Upper lobe of left lung (tissue), 6 donors: ENCODE measurements around the gene PRM3. TPM values are rescaled to one million over a fixed set of nuclear protein-coding genes. Genes with fewer than 3 reads are reported as not detected.

Experiments used
- ATAC-seq, 2 donors: fragments of 200-7000 bp; cut with Tn5 transposase; one replicate each; pipeline ENCODE4 v1.9.1; 2022; ENCODE audit warnings: mild to moderate bottlenecking in 2 of 2, moderate library complexity in 2 of 2; ENCODE audit not compliant: low FRiP score in 2 of 2
- DNase-seq, 2 donors: peaks; one replicate each; pipeline ENCODE4 v3.0.0-alpha.2; 2019 to 2020
- H3K27ac ChIP-seq, 4 donors: fragments of 200-600 bp; sonication (generic); one replicate each; pipeline ENCODE4 v1.5.1; 2016 to 2019
- H3K27me3 ChIP-seq, 4 donors: fragments of 200-600 bp; sonication (generic); one replicate each; pipeline ENCODE4 v1.5.1; 2017 to 2019
- H3K36me3 ChIP-seq, 4 donors: fragments of 200-600 bp; sonication (generic); one replicate each; pipeline ENCODE4 v1.5.1; 2016 to 2019
- H3K4me1 ChIP-seq, 4 donors: fragments of 200-600 bp; sonication (generic); one replicate each; pipeline ENCODE4 v1.5.1; 2018 to 2019
- H3K4me3 ChIP-seq, 4 donors: fragments of 200-600 bp; sonication (generic); one replicate each; pipeline ENCODE4 v1.5.1; 2017 to 2019; ENCODE audit warnings: mild to moderate bottlenecking in 2 of 4, moderate library complexity in 1 of 4
- H3K9me3 ChIP-seq, 4 donors: fragments of 200-600 bp; sonication (generic); one replicate each; pipeline ENCODE4 v1.5.1; 2018 to 2019
- CTCF ChIP-seq, 6 experiments: fragments of 450-650 bp in 4 of 6; fragments of 200-600 bp in 2 of 6; sonication (generic) in 2 of 6; IDR thresholded peaks; one replicate each; pipeline ENCODE4 v1.5.1; 2016 to 2019; ENCODE audit warnings: antibody characterized with exemption in 6 of 6
- EP300 ChIP-seq, 4 donors: sonication (generic); formaldehyde crosslinking; IDR thresholded peaks; one replicate each; pipeline ENCODE4 v1.5.1; 2017; ENCODE audit warnings: antibody characterized with exemption in 4 of 4, control low read depth in 2 of 4
- POLR2A ChIP-seq, 4 donors: fragments of 450-650 bp; IDR thresholded peaks; one replicate each; pipeline ENCODE4 v1.5.1; 2016 to 2017; ENCODE audit warnings: antibody characterized with exemption in 4 of 4, mild to moderate bottlenecking in 2 of 4
- POLR2AphosphoS5 ChIP-seq, 2 donors: sonication (generic); formaldehyde crosslinking; IDR thresholded peaks; one replicate each; pipeline ENCODE4 v1.5.1; 2017; ENCODE audit warnings: antibody characterized with exemption in 2 of 2
- WGBS, 2 donors: methylation state at CpG; one replicate each; pipeline ENCODE4 v1.1.5; 2017 to 2018; 5-methylcytosine and 5-hydroxymethylcytosine counted together
- total RNA-seq, 6 donors: library from RNA; depleted of rRNA in 4 of 6; stranded (reverse); fragments of >200 nt in 4 of 6; gene quantifications; one replicate each; pipeline versions ENCODE4 v1.1.0 to v1.2.1, GENCODE V29; 2016 to 2021
- donor health status: DM: no; HTN: no; CAD: no; lungs with moderate emphysema.
- donor health status: DM: no; HTN: yes; CAD: no; lungs with severe emphysema.

PRM3 gene
- total RNA-seq, 6 donors from 2014 or later, result not detected

GRCh38 chr16:11307639-11308492 lies 34.4 kb upstream of the PRM3 start:
- no peaks in the 10 kb centered on the region for H3K36me3 ChIP-seq
- no peaks in the 10 kb centered on the region for H3K9me3 ChIP-seq
- no peak for TF ChIP-seq EP300 (IDR thresholded peaks at IDR 0.05)
- no peak for TF ChIP-seq POLR2A (IDR thresholded peaks at IDR 0.05)
- no peaks in the 10 kb centered on the region for H3K27me3 ChIP-seq
- H3K27ac ChIP-seq, result peak overlapping the region; percentile 78 to 93 (median 84)
- ATAC-seq (no peak), DNase-seq (peak; percentile 46 to 72)
- WGBS, 2 donors, result 73 to 74% methylated on average over 12 to 21 of the region's 21 CpGs
- H3K4me3 ChIP-seq, result no peak overlapping the region
- H3K4me1 ChIP-seq, result peaks cover 37 to 68% (median 44%) of the 10 kb centered on the region in 4 donors

GRCh38 chr16:11306997-11307638 lies 33.7 kb upstream of the PRM3 start:
- H3K27ac ChIP-seq, result peak overlapping the region; percentile 78 to 93 (median 84)
- TF ChIP-seq EP300 (IDR thresholded peaks at IDR 0.05) (peak in 2 of 4 donors; percentile 19 to 86), POLR2AphosphoS5 (IDR thresholded peaks at IDR 0.05) (peak; percentile 16 to 48), CTCF (IDR thresholded peaks at IDR 0.05) (no peak)
- H3K4me3 ChIP-seq, result no peak overlapping the region
- 53 to 61% methylated on average over 7 of the region's 7 CpGs for WGBS, 2 donors
- DNase-seq, result peak in 1 of 2 donors; percentile 76
- no peaks in the 10 kb centered on the region for H3K27me3 ChIP-seq
- H3K4me1 ChIP-seq, result peaks cover 29 to 60% (median 40%) of the 10 kb centered on the region in 4 donors
- H3K36me3 ChIP-seq, result no peaks in the 10 kb centered on the region
- H3K9me3 ChIP-seq, result no peaks in the 10 kb centered on the region
- peak; percentile 40 to 70 for ATAC-seq

- WGBS, 2 donors, result 85 to 93% methylated on average over 8 of the region's 8 CpGs
- no peak for TF ChIP-seq EP300 (IDR thresholded peaks at IDR 0.05)
- no peak for TF ChIP-seq POLR2A (IDR thresholded peaks at IDR 0.05)
- TF ChIP-seq POLR2AphosphoS5 (IDR thresholded peaks at IDR 0.05), result no peak
- no peak for TF ChIP-seq CTCF (IDR thresholded peaks at IDR 0.05)
- Histone ChIP-seq H3K9me3 (no peaks in the 10 kb centered on the region), H3K4me1 (peaks cover 26 to 56% (median 36%) of the 10 kb centered on the region in 4 donors), H3K27ac (peak overlapping the region; percentile 58 to 93 (median 73)), H3K4me3 (no peak overlapping the region), H3K27me3 (no peaks in the 10 kb centered on the region), H3K36me3 (no peaks in the 10 kb centered on the region)
- no peak for ATAC-seq
- no peak for DNase-seq
Measured at GRCh38 chr16:11306381-11306780, 33.0 kb upstream of the PRM3 start.

GRCh38 chr16:11303405-11304138 lies 30.1 kb upstream of the PRM3 start:
- 52 to 55% methylated on average over 18 of the region's 18 CpGs for WGBS, 2 donors
- Histone ChIP-seq H3K4me1 (peaks cover 8 to 32% (median 16%) of the 10 kb centered on the region in 4 donors), H3K36me3 (no peaks in the 10 kb centered on the region), H3K9me3 (no peaks in the 10 kb centered on the region), H3K27ac (peak overlapping the region; percentile 63 to 88 (median 76)), H3K27me3 (no peaks in the 10 kb centered on the region), H3K4me3 (peak overlapping the region in 1 of 4 donors; percentile 19)
- TF ChIP-seq CTCF (IDR thresholded peaks at IDR 0.05) (no peak), POLR2AphosphoS5 (IDR thresholded peaks at IDR 0.05) (no peak), EP300 (IDR thresholded peaks at IDR 0.05) (peak in 1 of 4 donors; percentile 16), POLR2A (IDR thresholded peaks at IDR 0.05) (no peak)
- peak in 1 of 2 donors; percentile 77 for DNase-seq
- peak; percentile 27 to 83 for ATAC-seq

GRCh38 chr16:11302977-11303376 lies 29.5 kb upstream of the PRM3 start:
- ATAC-seq, result no peak
- DNase-seq, result peak in 1 of 2 donors; percentile 77
- H3K4me3 ChIP-seq, result no peak overlapping the region

More at GRCh38 chr16:11302977-11303376, 29.5 kb upstream of the PRM3 start:
- no peaks in the 10 kb centered on the region for H3K27me3 ChIP-seq
- H3K9me3 ChIP-seq, result no peaks in the 10 kb centered on the region
- 62 to 80% methylated on average over 3 to 4 of the region's 4 CpGs for WGBS, 2 donors
- peaks cover 5 to 28% (median 13%) of the 10 kb centered on the region in 4 donors for H3K4me1 ChIP-seq
- TF ChIP-seq EP300 (IDR thresholded peaks at IDR 0.05) (no peak), POLR2A (IDR thresholded peaks at IDR 0.05) (no peak), POLR2AphosphoS5 (IDR thresholded peaks at IDR 0.05) (no peak), CTCF (IDR thresholded peaks at IDR 0.05) (no peak)
- peak overlapping the region; percentile 63 to 88 (median 76) for H3K27ac ChIP-seq
- no peaks in the 10 kb centered on the region for H3K36me3 ChIP-seq
